NCI-H1436 (cell line): ENCODE measurements around the gene ADAMTS17.

ENCODE experiments used
- DNase-seq: peaks from one replicate; lab custom pipeline; 2025; lab: John Stamatoyannopoulos, UW

Gene ADAMTS17

DNA sequence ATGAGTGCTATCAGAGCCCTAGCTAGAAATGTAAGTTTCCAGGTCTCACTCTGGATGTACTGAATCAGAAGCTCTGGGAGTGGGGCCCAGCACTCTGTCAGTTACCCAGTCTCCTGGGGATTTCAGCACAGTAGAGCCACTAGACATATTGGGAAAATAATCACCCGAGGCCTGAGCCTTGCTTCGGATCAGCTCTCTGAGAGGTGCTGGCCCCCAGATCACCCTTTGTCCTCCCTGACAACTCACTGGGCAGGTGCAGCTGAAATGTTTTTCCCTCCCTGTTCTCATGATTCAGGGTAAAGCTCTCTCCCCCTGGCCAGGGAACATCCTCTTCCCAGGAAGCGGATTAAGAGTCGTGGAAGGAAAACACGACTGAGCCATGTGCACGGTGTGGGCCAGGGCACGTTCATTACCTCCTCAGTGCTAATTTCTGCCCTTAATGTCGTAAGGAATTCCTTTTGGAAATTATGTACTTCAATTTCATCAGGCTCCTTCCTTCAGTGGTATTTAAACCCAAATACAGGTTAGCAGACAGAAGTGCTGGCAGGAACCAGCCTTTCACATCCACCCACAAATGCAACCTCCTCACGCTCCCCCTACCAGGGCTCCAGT is 311.8 kb downstream of the ADAMTS17 start:
- DNase-seq, result no peak

DNA sequence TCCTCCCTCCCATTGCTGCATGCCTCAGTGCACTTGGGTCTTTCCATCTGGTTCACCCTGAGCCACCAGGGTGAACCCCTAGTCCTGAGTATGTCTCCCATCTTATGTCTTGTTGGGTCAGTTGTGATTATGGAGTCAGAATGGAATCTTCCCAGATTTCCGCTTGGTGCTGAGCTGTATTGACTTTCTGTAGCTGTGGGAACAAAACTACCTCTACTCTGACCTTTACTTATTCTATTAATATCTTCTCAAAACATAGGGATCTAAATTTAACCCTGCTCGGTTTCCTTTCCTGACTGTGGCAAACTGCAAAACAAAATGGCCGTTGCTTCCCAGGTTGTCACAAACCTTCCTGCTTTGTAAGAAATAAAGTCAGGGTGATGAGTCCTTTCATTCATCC is 312.7 kb downstream of the ADAMTS17 start:
- DNase-seq, result no peak

DNA sequence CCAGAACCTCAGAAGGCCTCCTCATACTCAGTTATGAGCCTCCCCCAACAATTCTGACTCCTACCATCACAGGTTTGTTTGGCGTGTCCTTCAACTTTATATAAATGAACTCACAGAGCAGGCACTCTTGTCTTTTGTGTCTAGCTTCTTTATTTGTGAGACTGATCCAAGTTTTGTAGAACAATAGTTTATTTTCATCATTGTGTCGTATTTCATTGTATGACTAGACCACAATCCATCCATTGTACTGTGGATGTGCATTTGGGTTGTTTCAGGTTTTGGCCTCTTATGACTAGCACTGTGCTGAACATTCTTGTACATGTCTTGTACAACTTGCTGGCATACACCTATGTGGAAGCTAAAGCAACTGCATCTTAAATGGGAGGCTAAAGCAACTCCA is 315.7 kb downstream of the ADAMTS17 start:
- no peak for DNase-seq

- DNase-seq, result no peak
Measured at GRCh38 chr15:100022806-100023205, 319.0 kb downstream of the ADAMTS17 start.

DNA sequence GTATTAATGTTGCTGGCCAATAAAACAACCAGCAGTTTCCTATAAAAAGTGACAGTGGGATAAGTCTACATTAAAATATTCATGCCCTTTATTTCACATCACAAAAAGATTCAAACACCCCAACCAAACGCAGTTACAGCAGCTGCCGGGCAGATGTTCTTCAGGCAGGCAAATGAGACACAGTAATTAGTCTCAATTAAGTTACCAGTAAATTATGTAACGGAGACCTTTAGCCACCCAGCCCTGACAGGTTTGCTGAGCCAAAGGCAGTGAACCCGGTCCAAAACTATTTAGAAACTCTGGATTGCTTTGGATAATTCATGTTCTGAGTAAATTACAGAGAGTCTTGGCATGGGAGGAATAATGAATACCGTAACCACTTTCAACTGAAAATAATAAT is 319.4 kb downstream of the ADAMTS17 start:
- no peak for DNase-seq

- DNase-seq, result no peak
Measured at GRCh38 chr15:100021653-100022052, 320.1 kb downstream of the ADAMTS17 start.

- no peak for DNase-seq
Measured at GRCh38 chr15:100020614-100021013, 321.2 kb downstream of the ADAMTS17 start.

DNA sequence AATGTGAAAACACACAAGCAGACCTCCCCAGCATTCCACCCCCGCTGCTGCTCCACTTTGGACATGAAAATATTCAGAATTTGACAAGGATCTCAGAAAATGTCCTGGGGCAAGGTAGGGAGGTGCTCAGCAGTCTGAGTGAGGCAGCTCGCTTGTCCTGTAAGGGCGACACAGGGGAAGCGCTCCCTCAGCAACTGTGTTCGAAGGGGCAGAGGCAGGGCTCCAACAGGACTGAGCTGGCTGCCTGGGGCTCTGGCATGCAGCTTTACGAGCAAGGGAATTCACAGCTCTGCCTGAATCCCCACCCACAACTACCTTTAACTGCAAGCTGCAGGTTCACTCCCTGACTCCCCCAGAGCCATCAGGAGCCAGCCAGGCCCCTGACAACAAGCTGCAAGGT is 321.6 kb downstream of the ADAMTS17 start:
- DNase-seq, result no peak

DNA sequence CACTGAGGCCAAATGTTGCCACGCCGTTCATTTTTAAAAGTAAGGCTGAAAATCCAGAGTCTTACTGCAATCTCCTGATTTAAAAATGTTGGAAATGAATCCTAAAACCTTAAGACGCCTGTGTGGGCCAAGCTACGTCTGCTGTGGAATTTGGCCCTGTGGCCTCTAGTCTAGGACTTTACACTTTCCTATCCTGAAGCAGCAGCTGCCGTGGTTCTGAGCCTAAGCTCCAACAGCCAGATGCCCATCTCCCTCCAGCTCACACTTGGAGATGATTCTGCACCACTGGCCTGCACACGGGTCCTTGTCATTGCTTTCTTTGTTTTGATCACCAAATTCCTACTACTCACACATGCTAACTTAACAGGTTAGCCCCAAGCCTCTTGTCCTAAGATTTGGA is 322.2 kb downstream of the ADAMTS17 start:
- no peak for DNase-seq

GRCh38 chr15:100018191-100018590 is 323.6 kb downstream of the ADAMTS17 start:
- DNase-seq, result no peak

- no peak for DNase-seq
Measured at GRCh38 chr15:100017140-100017539, 324.6 kb downstream of the ADAMTS17 start.

GRCh38 chr15:100016632-100017031 is 325.1 kb downstream of the ADAMTS17 start:
- DNase-seq, result no peak

DNA sequence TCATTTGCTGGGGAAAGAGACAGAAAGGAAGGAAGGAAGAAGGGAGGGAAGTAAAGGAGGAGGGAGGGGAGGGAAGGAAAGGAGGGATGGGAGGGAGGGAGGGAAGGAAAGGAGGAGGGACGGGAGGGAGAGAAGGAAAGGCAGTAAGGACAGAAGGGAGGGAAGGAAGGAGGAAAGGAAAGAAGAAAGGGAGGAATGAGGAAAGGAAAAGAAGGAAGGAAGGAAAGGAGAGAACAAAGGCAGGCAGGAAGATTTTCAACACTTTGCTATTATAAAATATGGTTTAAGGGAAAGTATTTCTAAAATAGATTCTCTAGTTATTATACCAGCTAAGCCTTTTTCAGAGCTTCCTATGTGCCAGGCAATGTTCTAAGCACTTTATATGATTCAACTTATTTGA is 330.5 kb downstream of the ADAMTS17 start:
- no peak for DNase-seq

DNA sequence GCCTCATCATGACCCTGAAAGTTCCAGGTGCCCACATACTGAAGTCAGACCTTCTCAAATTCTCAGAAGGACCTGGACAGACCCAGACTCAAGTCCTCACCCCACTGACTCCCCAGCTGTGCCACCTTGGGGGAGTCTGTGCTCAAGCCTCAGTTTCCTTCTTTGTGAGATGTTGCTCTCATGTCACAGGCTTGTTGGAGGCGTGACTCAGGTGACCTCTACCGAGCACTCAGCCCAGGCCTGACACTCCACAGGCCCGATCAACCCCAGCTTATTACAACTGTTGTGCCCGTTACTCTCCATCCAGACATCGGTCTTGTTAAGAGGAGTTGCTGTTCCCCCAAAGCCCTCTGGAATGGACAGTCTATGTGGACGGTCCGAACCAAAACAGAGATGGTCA is 332.4 kb downstream of the ADAMTS17 start:
- no peak for DNase-seq

DNA sequence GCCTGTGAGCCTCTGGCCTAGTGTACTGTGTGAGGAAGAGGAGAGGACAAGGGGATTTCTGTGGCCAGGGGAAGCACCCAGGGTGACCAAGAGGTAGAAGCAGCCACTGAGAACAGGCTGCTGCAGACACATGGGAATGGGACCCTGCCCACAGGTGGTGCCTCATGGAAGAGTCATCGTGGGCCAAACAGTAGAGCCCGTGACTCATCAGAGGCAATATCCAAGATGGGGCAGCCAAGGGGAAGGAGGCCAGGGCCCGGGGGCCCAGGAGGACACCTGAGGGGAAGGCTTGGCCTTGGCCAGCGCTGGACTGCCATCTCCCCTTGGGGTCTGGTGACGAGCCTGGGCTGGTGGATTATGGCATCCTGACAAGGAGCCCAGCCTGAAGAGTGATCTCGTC is 333.5 kb downstream of the ADAMTS17 start:
- no peak for DNase-seq

- no peak for DNase-seq
Measured at GRCh38 chr15:100007609-100008008, 334.2 kb downstream of the ADAMTS17 start.

GRCh38 chr15:100005715-100006114 is 336.1 kb downstream of the ADAMTS17 start:
- no peak for DNase-seq

GRCh38 chr15:100005013-100005412 is 336.8 kb downstream of the ADAMTS17 start:
- DNase-seq, result no peak

- DNase-seq, result no peak
Measured at GRCh38 chr15:100002787-100003536, 338.8 kb downstream of the ADAMTS17 start.

GRCh38 chr15:100002086-100002620 is 339.6 kb downstream of the ADAMTS17 start:
- no peak for DNase-seq

DNA sequence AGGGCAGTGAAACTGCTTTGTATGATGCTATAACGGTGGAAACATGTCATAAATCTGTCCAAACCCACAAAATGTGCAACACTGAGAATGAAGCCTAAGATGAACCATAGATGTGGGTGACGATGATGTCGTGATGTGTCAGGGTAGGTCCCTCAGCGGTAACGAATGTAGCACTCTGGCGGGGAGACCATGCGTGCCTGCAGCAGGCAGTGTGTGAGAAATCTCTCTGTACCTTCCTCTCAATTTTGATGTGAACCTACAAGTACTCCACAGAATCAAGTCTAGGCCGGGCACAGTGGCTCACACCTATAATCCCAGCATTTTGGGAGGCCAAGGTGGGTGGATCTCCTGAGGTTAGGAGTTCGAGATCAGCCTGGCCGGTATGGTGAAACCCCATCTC is 340.4 kb downstream of the ADAMTS17 start:
- no peak for DNase-seq

DNA sequence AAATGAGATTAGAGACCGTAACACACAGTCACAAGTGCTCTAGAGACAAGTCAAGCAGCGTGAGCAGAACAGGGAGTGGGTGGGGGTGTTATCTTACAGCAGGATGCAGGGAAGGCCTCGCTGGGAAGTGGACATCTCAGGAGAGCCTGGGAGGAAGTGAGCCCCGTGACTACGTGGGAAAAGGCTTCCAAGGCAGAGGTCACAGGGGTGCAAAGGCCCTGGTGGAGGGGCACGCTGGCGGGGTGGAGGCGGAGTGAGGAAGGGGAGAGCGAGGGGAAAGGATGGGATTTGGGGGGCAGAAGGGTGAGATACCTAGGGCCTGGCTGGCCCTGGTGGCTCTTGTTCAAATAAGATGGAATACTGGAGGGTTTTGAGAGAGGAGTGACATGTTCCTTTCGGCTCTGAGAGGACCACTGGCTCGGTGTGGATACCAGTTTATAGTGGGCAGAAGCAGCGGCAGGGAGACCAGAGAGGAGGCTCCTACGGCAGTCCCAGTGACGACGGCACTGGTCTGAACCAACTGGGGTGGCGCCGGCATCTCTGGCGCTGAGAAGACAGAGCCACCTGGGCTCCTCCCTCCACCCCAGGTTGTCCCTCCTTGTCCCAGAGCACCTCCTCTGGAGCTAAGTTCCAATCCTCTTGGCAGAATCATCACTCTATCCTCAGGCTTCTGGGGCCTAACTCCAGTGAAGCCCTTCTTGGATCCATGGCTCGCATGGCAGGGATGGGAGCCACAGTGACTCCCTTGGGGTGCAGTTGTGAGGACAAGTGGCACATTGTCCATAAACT is 342.3 kb downstream of the ADAMTS17 start:
- DNase-seq, result no peak

DNA sequence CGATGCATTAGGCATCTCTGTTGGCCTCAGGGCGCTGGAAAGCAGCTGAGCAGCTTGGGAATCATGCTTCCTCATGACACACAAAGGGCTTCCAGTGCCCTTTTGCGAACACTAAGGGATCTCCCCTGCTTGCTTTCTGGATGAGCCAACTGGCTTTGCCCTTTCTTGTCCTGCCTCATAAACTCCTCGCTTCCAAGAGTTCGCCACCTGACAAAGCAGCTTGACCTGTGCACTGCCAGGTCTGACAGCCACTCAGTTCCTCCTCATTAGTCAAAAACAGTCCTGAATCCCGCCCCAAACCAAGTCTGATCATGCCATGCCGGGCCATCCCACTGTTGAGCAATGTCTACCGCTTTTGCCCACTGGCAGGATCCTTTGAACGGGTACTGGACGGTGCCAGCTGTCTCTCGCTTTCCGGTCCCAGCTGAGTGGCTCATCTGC is 343.1 kb downstream of the ADAMTS17 start:
- DNase-seq, result no peak
